ENCODE results near the gene SSH3.
"Not testable (repeated sequence)": the region's sequence is repeated elsewhere in the genome, so short reads cannot be mapped to it uniquely, and the experiment has no call there.

The SSH3 gene

GRCh38 chr11:67303132-67303834 is at the start of gene SSH3:
SSH3 (plus strand) TSS chr11:67303530; CDS start chr11:67303626, 96 bp downstream.
- peak in 1 of 2 donors; percentile 38 for DNase-seq

GRCh38 chr11:67253872-67254624 is 49.3 kb upstream of the SSH3 start:
- no peak for DNase-seq

GRCh38 chr11:67254798-67255197 is 48.5 kb upstream of the SSH3 start:
- DNase-seq = no peak

GRCh38 chr11:67255353-67255752 is 48.0 kb upstream of the SSH3 start:
- DNase-seq = no peak

GRCh38 chr11:67255864-67256263 is 47.5 kb upstream of the SSH3 start:
- no peak for DNase-seq

- no peak for DNase-seq
Measured at GRCh38 chr11:67256477-67257135, 46.7 kb upstream of the SSH3 start.

- no peak for DNase-seq
Measured at GRCh38 chr11:67260406-67260805, 42.9 kb upstream of the SSH3 start.

GRCh38 chr11:67260885-67261639 is 42.3 kb upstream of the SSH3 start:
- DNase-seq = not testable (repeated sequence)

- no peak for DNase-seq
Measured at GRCh38 chr11:67261640-67261945, 41.7 kb upstream of the SSH3 start.

- no peak for DNase-seq
Measured at GRCh38 chr11:67261946-67262681, 41.2 kb upstream of the SSH3 start.

GRCh38 chr11:67262731-67263675 is 40.3 kb upstream of the SSH3 start:
- peak; percentile 63 to 70 for DNase-seq

- DNase-seq = no peak
Measured at GRCh38 chr11:67264260-67264659, 39.1 kb upstream of the SSH3 start.

- no peak for DNase-seq
Measured at GRCh38 chr11:67264877-67265632, 38.3 kb upstream of the SSH3 start.

GRCh38 chr11:67265633-67266448 is 37.5 kb upstream of the SSH3 start:
- DNase-seq = peak; percentile 73 to 75

GRCh38 chr11:67266449-67267187 is 36.7 kb upstream of the SSH3 start, which contains the start of gene GRK2:
GRK2 (plus strand) TSS chr11:67266473; CDS start chr11:67266700, 227 bp downstream.
- DNase-seq = no peak

- DNase-seq = no peak
Measured at GRCh38 chr11:67267188-67268080, 35.9 kb upstream of the SSH3 start.

Data from activated CD4-positive, alpha-beta T cell treated with anti-CD3 and anti-CD28 coated beads for 4 hours (primary cell).